Vagina (tissue), 2 donors: ENCODE data around the gene ACKR4.

Experiments
- POLR2A ChIP-seq, 2 donors: fragments of 450-650 bp; IDR thresholded peaks; one replicate each; pipeline ENCODE4 v1.6.1; 2017; ENCODE audit warnings: antibody characterized with exemption in 2 of 2, mild to moderate bottlenecking in 2 of 2, moderate library complexity in 2 of 2
- POLR2AphosphoS5 ChIP-seq, 2 donors: sonication (generic); formaldehyde crosslinking; IDR thresholded peaks; one replicate each; pipeline ENCODE4 v1.9.0; 2017; ENCODE audit warnings: antibody characterized with exemption in 2 of 2, mild to moderate bottlenecking in 2 of 2, low read depth in 1 of 2; ENCODE audit not compliant: insufficient read depth in 1 of 2
- TF ChIP-seq, protein P1 (sequence below), 3 experiments: fragments of 450-650 bp in 2 of 3; fragments of 200-600 bp in 1 of 3; sonication (generic) in 1 of 3; IDR thresholded peaks; one replicate each; pipeline ENCODE4 v1.5.1; 2017 to 2019; ENCODE audit warnings: antibody characterized with exemption in 3 of 3, mild to moderate bottlenecking in 2 of 3, moderate library complexity in 2 of 3

GRCh38 chr3:132606085-132606484 is 9.0 kb downstream of the ACKR4 start:
- TF ChIP-seq, protein P1, sequence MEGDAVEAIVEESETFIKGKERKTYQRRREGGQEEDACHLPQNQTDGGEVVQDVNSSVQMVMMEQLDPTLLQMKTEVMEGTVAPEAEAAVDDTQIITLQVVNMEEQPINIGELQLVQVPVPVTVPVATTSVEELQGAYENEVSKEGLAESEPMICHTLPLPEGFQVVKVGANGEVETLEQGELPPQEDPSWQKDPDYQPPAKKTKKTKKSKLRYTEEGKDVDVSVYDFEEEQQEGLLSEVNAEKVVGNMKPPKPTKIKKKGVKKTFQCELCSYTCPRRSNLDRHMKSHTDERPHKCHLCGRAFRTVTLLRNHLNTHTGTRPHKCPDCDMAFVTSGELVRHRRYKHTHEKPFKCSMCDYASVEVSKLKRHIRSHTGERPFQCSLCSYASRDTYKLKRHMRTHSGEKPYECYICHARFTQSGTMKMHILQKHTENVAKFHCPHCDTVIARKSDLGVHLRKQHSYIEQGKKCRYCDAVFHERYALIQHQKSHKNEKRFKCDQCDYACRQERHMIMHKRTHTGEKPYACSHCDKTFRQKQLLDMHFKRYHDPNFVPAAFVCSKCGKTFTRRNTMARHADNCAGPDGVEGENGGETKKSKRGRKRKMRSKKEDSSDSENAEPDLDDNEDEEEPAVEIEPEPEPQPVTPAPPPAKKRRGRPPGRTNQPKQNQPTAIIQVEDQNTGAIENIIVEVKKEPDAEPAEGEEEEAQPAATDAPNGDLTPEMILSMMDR (IDR thresholded peaks at IDR 0.05) = no peak
- no peak for TF ChIP-seq POLR2AphosphoS5 (IDR thresholded peaks at IDR 0.05; ENCODE audit: insufficient read depth in 1 of 2, low read depth in 1 of 2)
- no peak for TF ChIP-seq POLR2A (IDR thresholded peaks at IDR 0.05)
